Measurements from ENCODE around the gene PYGB.
A peak's percentile ranks its signal among the peaks of the same experiment; 100 is the strongest.

PYGB gene

GRCh38 chr20:25220021-25220730 is 27.7 kb upstream of the PYGB start:
- Histone ChIP-seq H3K27me3 (replicated peaks in 2 of 5; ENCODE audit: control insufficient read depth in 4 of 5, insufficient read depth in 5 of 5, low read length in 4 of 5) (no peaks in the 10 kb centered on the region), H3K27ac (ENCODE audit: insufficient read depth in 1 of 2, low read depth in 1 of 2, low read length in 2 of 2, poor library complexity in 1 of 2, severe bottlenecking in 2 of 2) (no peak overlapping the region), H3K9me3 (ENCODE audit: control extremely low read depth in 1 of 5, control insufficient read depth in 4 of 5, insufficient read depth in 2 of 5, low read depth in 1 of 5, low read length in 4 of 5) (no peaks in the 10 kb centered on the region), H3K36me3 (ENCODE audit: control insufficient read depth in 4 of 4, insufficient read depth in 4 of 4, low read length in 3 of 4) (peaks cover 3 to 60% (median 33%) of the 10 kb centered on the region in 4 experiments), H3K4me1 (ENCODE audit: control extremely low read depth in 1 of 4, control insufficient read depth in 4 of 4, insufficient read depth in 4 of 4, low read length in 3 of 4) (peaks cover 0 to 9% (median 1%) of the 10 kb centered on the region in 4 experiments), H3K4me3 (ENCODE audit: control insufficient read depth in 1 of 7, extremely low read depth in 1 of 7, insufficient read depth in 4 of 7, low read depth in 2 of 7, low read length in 6 of 7) (no peak overlapping the region)
- ChIA-PET CTCF (interaction anchor here (0.7 to 3.2 kb wide), 6 partner anchors 8 to 225 kb away, joined by 3 to 9 read pairs (median 4); no protein-coding TSS in a partner anchor), POLR2A (interaction anchor here (0.6 kb wide), 1 partner anchor 789 kb away, joined by 3 read pairs; no protein-coding TSS in a partner anchor)
- WGBS (ENCODE audit: insufficient coverage) = 91% methylated on average over 13 of the region's 16 CpGs
- peak in 2 of 3 donors; percentile 28 to 31 for DNase-seq

- no peaks in the 10 kb centered on the region for H3K27me3 ChIP-seq (replicated peaks in 2 of 5; ENCODE audit: control insufficient read depth in 4 of 5, insufficient read depth in 5 of 5, low read length in 4 of 5)
- H3K4me1 ChIP-seq (ENCODE audit: control extremely low read depth in 1 of 4, control insufficient read depth in 4 of 4, insufficient read depth in 4 of 4, low read length in 3 of 4) = peaks cover 0 to 9% (median 1%) of the 10 kb centered on the region in 4 experiments
- peaks cover 0 to 57% (median 33%) of the 10 kb centered on the region in 4 experiments for H3K36me3 ChIP-seq (ENCODE audit: control insufficient read depth in 4 of 4, insufficient read depth in 4 of 4, low read length in 3 of 4)
- H3K9me3 ChIP-seq (ENCODE audit: control extremely low read depth in 1 of 5, control insufficient read depth in 4 of 5, insufficient read depth in 2 of 5, low read depth in 1 of 5, low read length in 4 of 5) = no peaks in the 10 kb centered on the region
- ChIA-PET POLR2A (no interaction called here), CTCF (interaction anchor here (0.5 to 3.2 kb wide), 6 partner anchors 9 to 1610 kb away, joined by 3 to 9 read pairs (median 4); no protein-coding TSS in a partner anchor)
- 93% methylated on average over 12 of the region's 15 CpGs for WGBS (ENCODE audit: insufficient coverage)
- no peak overlapping the region for H3K27ac ChIP-seq (ENCODE audit: insufficient read depth in 1 of 2, low read depth in 1 of 2, low read length in 2 of 2, poor library complexity in 1 of 2, severe bottlenecking in 2 of 2)
- H3K4me3 ChIP-seq (ENCODE audit: control insufficient read depth in 1 of 7, extremely low read depth in 1 of 7, insufficient read depth in 4 of 7, low read depth in 2 of 7, low read length in 6 of 7) = no peak overlapping the region
- DNase-seq = no peak
These were observed 26.9 kb upstream of the PYGB start for GRCh38 chr20:25220810-25221591.

GRCh38 chr20:25221592-25222460 is 26.1 kb upstream of the PYGB start:
- ChIA-PET POLR2A (no interaction called here), CTCF (interaction anchor here (0.5 to 3.2 kb wide), 5 partner anchors 10 to 1610 kb away, joined by 3 to 9 read pairs (median 3); no protein-coding TSS in a partner anchor)

GRCh38 chr20:25222461-25223178 is 25.3 kb upstream of the PYGB start:
- Histone ChIP-seq H3K4me3 (ENCODE audit: control insufficient read depth in 1 of 7, extremely low read depth in 1 of 7, insufficient read depth in 4 of 7, low read depth in 2 of 7, low read length in 6 of 7) (no peak overlapping the region), H3K9me3 (ENCODE audit: control extremely low read depth in 1 of 5, control insufficient read depth in 4 of 5, insufficient read depth in 2 of 5, low read depth in 1 of 5, low read length in 4 of 5) (no peaks in the 10 kb centered on the region), H3K27me3 (replicated peaks in 2 of 5; ENCODE audit: control insufficient read depth in 4 of 5, insufficient read depth in 5 of 5, low read length in 4 of 5) (no peaks in the 10 kb centered on the region), H3K4me1 (ENCODE audit: control extremely low read depth in 1 of 4, control insufficient read depth in 4 of 4, insufficient read depth in 4 of 4, low read length in 3 of 4) (peaks cover 0 to 14% (median 7%) of the 10 kb centered on the region in 4 experiments), H3K27ac (ENCODE audit: insufficient read depth in 1 of 2, low read depth in 1 of 2, low read length in 2 of 2, poor library complexity in 1 of 2, severe bottlenecking in 2 of 2) (no peak overlapping the region), H3K36me3 (ENCODE audit: control insufficient read depth in 4 of 4, insufficient read depth in 4 of 4, low read length in 3 of 4) (peaks cover 0 to 46% (median 24%) of the 10 kb centered on the region in 4 experiments)
- WGBS (ENCODE audit: insufficient coverage) = 92% methylated on average over 16 of the region's 21 CpGs
- DNase-seq = no peak
- POLR2A ChIA-PET = no interaction called here
- CTCF ChIA-PET = interaction anchor here (3.2 kb wide), 1 partner anchor 12 kb away, joined by 9 read pairs; no protein-coding TSS in a partner anchor

More at GRCh38 chr20:25221592-25222460, 26.1 kb upstream of the PYGB start:
- no peak for DNase-seq
- Histone ChIP-seq H3K4me3 (ENCODE audit: control insufficient read depth in 1 of 7, extremely low read depth in 1 of 7, insufficient read depth in 4 of 7, low read depth in 2 of 7, low read length in 6 of 7) (no peak overlapping the region), H3K9me3 (ENCODE audit: control extremely low read depth in 1 of 5, control insufficient read depth in 4 of 5, insufficient read depth in 2 of 5, low read depth in 1 of 5, low read length in 4 of 5) (no peaks in the 10 kb centered on the region), H3K27ac (ENCODE audit: insufficient read depth in 1 of 2, low read depth in 1 of 2, low read length in 2 of 2, poor library complexity in 1 of 2, severe bottlenecking in 2 of 2) (no peak overlapping the region), H3K27me3 (replicated peaks in 2 of 5; ENCODE audit: control insufficient read depth in 4 of 5, insufficient read depth in 5 of 5, low read length in 4 of 5) (no peaks in the 10 kb centered on the region), H3K36me3 (ENCODE audit: control insufficient read depth in 4 of 4, insufficient read depth in 4 of 4, low read length in 3 of 4) (peaks cover 0 to 52% (median 27%) of the 10 kb centered on the region in 4 experiments), H3K4me1 (ENCODE audit: control extremely low read depth in 1 of 4, control insufficient read depth in 4 of 4, insufficient read depth in 4 of 4, low read length in 3 of 4) (peaks cover 0 to 11% (median 3%) of the 10 kb centered on the region in 4 experiments)
- 98% methylated on average over 25 of the region's 29 CpGs for WGBS (ENCODE audit: insufficient coverage)

GRCh38 chr20:25223179-25223661 is 24.7 kb upstream of the PYGB start:
- no peaks in the 10 kb centered on the region for H3K27me3 ChIP-seq (replicated peaks in 2 of 5; ENCODE audit: control insufficient read depth in 4 of 5, insufficient read depth in 5 of 5, low read length in 4 of 5)
- H3K27ac ChIP-seq (ENCODE audit: insufficient read depth in 1 of 2, low read depth in 1 of 2, low read length in 2 of 2, poor library complexity in 1 of 2, severe bottlenecking in 2 of 2) = no peak overlapping the region
- POLR2A ChIA-PET = interaction anchor here (0.6 kb wide), 1 partner anchor 200 kb away, joined by 3 read pairs; no protein-coding TSS in a partner anchor
- peaks cover 0 to 14% (median 7%) of the 10 kb centered on the region in 4 experiments for H3K4me1 ChIP-seq (ENCODE audit: control extremely low read depth in 1 of 4, control insufficient read depth in 4 of 4, insufficient read depth in 4 of 4, low read length in 3 of 4)
- 80% methylated on average over 4 of the region's 8 CpGs for WGBS (ENCODE audit: insufficient coverage)
- CTCF ChIA-PET = no interaction called here
- no peaks in the 10 kb centered on the region for H3K9me3 ChIP-seq (ENCODE audit: control extremely low read depth in 1 of 5, control insufficient read depth in 4 of 5, insufficient read depth in 2 of 5, low read depth in 1 of 5, low read length in 4 of 5)
- H3K36me3 ChIP-seq (ENCODE audit: control insufficient read depth in 4 of 4, insufficient read depth in 4 of 4, low read length in 3 of 4) = peaks cover 0 to 41% (median 23%) of the 10 kb centered on the region in 4 experiments
- peak in 2 of 3 donors; percentile 7 to 10 for DNase-seq
- H3K4me3 ChIP-seq (ENCODE audit: control insufficient read depth in 1 of 7, extremely low read depth in 1 of 7, insufficient read depth in 4 of 7, low read depth in 2 of 7, low read length in 6 of 7) = no peak overlapping the region
